ENCODE measurements around the gene ZSWIM4. TPM values are rescaled to one million over a fixed set of nuclear protein-coding genes. Genes with fewer than 3 reads are reported as not detected.

The ZSWIM4 gene
- polyA plus RNA-seq, 1 of the 3 experiments (the other 2 are of a cell fraction): 4.7 TPM

DNA sequence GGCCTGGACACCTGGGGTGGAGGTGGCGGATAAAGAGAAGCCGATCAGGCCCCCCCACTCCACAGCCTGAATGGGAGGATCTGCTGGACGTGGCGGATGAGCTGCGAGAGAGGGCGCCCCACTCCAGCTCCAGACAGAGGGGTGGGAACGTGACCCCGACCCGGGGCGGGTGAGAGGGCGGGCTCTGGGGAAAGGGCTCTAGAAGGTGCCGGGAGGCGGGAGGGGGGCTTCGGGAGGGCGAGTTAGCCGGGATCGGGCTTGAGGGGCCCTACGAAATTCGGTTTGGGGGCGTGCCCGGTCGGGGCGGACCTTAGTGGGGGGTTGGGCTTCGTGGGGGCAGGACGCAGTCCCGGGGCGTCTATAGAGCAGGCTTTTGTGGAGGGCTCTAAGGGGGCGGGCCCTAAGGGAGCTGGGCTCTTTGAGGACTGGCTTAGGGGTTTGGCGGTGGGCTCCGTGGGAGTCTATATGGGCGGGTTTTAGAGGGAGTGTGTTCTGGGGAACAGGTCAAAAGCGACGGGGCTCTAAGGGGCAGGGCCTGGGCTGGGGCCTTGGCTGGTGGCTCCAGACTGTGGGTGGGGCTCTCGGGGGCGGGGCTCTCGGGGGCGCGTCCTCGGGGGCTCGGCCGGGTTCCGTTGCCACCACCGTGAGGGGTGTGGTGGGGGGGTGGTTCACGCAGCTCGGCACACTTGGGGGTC lies 77.6 kb downstream of the ZSWIM4 start:
- no peaks in the 10 kb centered on the region for H3K36me3 ChIP-seq (replicated peaks in 1 of 2; ENCODE audit: control insufficient read depth in 1 of 2, insufficient read depth in 2 of 2, low read length in 1 of 2)
- DNase-seq: peak; percentile 43
- TF ChIP-seq MEF2A (IDR thresholded peaks at IDR 0.05; ENCODE audit: borderline replicate concordance, low read depth): no peak
- TF ChIP-seq RXRA (IDR thresholded peaks at IDR 0.05; ENCODE audit: borderline replicate concordance, low read depth): no peak
- TF ChIP-seq, protein P1, sequence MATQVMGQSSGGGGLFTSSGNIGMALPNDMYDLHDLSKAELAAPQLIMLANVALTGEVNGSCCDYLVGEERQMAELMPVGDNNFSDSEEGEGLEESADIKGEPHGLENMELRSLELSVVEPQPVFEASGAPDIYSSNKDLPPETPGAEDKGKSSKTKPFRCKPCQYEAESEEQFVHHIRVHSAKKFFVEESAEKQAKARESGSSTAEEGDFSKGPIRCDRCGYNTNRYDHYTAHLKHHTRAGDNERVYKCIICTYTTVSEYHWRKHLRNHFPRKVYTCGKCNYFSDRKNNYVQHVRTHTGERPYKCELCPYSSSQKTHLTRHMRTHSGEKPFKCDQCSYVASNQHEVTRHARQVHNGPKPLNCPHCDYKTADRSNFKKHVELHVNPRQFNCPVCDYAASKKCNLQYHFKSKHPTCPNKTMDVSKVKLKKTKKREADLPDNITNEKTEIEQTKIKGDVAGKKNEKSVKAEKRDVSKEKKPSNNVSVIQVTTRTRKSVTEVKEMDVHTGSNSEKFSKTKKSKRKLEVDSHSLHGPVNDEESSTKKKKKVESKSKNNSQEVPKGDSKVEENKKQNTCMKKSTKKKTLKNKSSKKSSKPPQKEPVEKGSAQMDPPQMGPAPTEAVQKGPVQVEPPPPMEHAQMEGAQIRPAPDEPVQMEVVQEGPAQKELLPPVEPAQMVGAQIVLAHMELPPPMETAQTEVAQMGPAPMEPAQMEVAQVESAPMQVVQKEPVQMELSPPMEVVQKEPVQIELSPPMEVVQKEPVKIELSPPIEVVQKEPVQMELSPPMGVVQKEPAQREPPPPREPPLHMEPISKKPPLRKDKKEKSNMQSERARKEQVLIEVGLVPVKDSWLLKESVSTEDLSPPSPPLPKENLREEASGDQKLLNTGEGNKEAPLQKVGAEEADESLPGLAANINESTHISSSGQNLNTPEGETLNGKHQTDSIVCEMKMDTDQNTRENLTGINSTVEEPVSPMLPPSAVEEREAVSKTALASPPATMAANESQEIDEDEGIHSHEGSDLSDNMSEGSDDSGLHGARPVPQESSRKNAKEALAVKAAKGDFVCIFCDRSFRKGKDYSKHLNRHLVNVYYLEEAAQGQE (IDR thresholded peaks at IDR 0.05; ENCODE audit: low read depth, low read length): no peak
- no peak for TF ChIP-seq FOXM1 (IDR thresholded peaks at IDR 0.05; ENCODE audit: low read depth)
- TF ChIP-seq SIN3A (IDR thresholded peaks at IDR 0.05; ENCODE audit: borderline replicate concordance, low read depth, low read length): no peak
- TF ChIP-seq FOSL2 (IDR thresholded peaks at IDR 0.05; ENCODE audit: borderline replicate concordance, low read depth): no peak
- no peak for TF ChIP-seq ELF1 (IDR thresholded peaks at IDR 0.05)
- TF ChIP-seq NFIC (IDR thresholded peaks at IDR 0.05; ENCODE audit: borderline replicate concordance): no peak
- TF ChIP-seq, protein P2, sequence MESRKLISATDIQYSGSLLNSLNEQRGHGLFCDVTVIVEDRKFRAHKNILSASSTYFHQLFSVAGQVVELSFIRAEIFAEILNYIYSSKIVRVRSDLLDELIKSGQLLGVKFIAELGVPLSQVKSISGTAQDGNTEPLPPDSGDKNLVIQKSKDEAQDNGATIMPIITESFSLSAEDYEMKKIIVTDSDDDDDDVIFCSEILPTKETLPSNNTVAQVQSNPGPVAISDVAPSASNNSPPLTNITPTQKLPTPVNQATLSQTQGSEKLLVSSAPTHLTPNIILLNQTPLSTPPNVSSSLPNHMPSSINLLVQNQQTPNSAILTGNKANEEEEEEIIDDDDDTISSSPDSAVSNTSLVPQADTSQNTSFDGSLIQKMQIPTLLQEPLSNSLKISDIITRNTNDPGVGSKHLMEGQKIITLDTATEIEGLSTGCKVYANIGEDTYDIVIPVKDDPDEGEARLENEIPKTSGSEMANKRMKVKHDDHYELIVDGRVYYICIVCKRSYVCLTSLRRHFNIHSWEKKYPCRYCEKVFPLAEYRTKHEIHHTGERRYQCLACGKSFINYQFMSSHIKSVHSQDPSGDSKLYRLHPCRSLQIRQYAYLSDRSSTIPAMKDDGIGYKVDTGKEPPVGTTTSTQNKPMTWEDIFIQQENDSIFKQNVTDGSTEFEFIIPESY (IDR thresholded peaks at IDR 0.05; ENCODE audit: borderline replicate concordance, low read depth): no peak
- TF ChIP-seq, protein P3, sequence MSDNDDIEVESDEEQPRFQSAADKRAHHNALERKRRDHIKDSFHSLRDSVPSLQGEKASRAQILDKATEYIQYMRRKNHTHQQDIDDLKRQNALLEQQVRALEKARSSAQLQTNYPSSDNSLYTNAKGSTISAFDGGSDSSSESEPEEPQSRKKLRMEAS (IDR thresholded peaks at IDR 0.05; ENCODE audit: low read depth): no peak
- TF ChIP-seq, protein P4, sequence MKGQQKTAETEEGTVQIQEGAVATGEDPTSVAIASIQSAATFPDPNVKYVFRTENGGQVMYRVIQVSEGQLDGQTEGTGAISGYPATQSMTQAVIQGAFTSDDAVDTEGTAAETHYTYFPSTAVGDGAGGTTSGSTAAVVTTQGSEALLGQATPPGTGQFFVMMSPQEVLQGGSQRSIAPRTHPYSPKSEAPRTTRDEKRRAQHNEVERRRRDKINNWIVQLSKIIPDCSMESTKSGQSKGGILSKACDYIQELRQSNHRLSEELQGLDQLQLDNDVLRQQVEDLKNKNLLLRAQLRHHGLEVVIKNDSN (IDR thresholded peaks at IDR 0.05; ENCODE audit: borderline replicate concordance, low read depth): no peak
- no peak for TF ChIP-seq TEAD4 (IDR thresholded peaks at IDR 0.05; ENCODE audit: borderline replicate concordance, insufficient read depth)
- TF ChIP-seq, protein P5, sequence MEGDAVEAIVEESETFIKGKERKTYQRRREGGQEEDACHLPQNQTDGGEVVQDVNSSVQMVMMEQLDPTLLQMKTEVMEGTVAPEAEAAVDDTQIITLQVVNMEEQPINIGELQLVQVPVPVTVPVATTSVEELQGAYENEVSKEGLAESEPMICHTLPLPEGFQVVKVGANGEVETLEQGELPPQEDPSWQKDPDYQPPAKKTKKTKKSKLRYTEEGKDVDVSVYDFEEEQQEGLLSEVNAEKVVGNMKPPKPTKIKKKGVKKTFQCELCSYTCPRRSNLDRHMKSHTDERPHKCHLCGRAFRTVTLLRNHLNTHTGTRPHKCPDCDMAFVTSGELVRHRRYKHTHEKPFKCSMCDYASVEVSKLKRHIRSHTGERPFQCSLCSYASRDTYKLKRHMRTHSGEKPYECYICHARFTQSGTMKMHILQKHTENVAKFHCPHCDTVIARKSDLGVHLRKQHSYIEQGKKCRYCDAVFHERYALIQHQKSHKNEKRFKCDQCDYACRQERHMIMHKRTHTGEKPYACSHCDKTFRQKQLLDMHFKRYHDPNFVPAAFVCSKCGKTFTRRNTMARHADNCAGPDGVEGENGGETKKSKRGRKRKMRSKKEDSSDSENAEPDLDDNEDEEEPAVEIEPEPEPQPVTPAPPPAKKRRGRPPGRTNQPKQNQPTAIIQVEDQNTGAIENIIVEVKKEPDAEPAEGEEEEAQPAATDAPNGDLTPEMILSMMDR (IDR thresholded peaks at IDR 0.05): no peak
- no peak for TF ChIP-seq POLR2AphosphoS5 (IDR thresholded peaks at IDR 0.05; ENCODE audit: low read depth, low read length)
- TF ChIP-seq JUND (IDR thresholded peaks at IDR 0.05): no peak
- no peak for TF ChIP-seq YY1 (IDR thresholded peaks at IDR 0.05; ENCODE audit: low read depth)
- no peak for TF ChIP-seq GATA2 (CRISPR knock-in tag; IDR thresholded peaks at IDR 0.05)
- no peaks in the 10 kb centered on the region for H3K9me3 ChIP-seq
- POLR2A ChIA-PET: no interaction called here
- peaks cover 5% of the 10 kb centered on the region; the same call in 1 of the 2 replicates for H3K79me2 ChIP-seq (ENCODE audit: insufficient read depth)
- CTCF ChIA-PET: interaction anchor here (1.8 to 13.8 kb wide), 3 partner anchors 10 to 199 kb away, joined by 4 to 146 read pairs (median 6); partner anchors contain the start of genes IL27RA and MISP3
- peaks cover 9% of the 10 kb centered on the region for H3F3A ChIP-seq (replicated peaks; ENCODE audit: insufficient read depth)
- no peak overlapping the region for H3K4me2 ChIP-seq
- H3K27me3 ChIP-seq (ENCODE audit: insufficient read depth): no peaks in the 10 kb centered on the region
- no peaks in the 10 kb centered on the region for H3K9me2 ChIP-seq
- H4K20me1 ChIP-seq (ENCODE audit: insufficient read depth): no peaks in the 10 kb centered on the region
- WGBS (ENCODE audit: low lambda C conversion rate): 92% methylated on average over 40 of the region's 45 CpGs
- no peak overlapping the region for H2AFZ ChIP-seq (ENCODE audit: low read depth)
- peaks cover 0 to 11% of the 10 kb centered on the region in 2 experiments; a peak in 1 of 4 replicates for H3K4me1 ChIP-seq (ENCODE audit: control insufficient read depth in 1 of 2, insufficient read depth in 2 of 2, low read depth in 1 of 2, low read length in 1 of 2)
- no peak overlapping the region for H3K4me3 ChIP-seq (ENCODE audit: low read depth in 2 of 2, low read length in 1 of 2)
- no peak overlapping the region for H3K27ac ChIP-seq (ENCODE audit: low read depth in 2 of 2, low read length in 1 of 2)
- H3K9ac ChIP-seq: no peak overlapping the region

All from SK-N-SH (cell line).